GM12872 (cell line): ENCODE data around the gene SUV39H2.

Experiments used
- CTCF ChIP-seq: IDR thresholded peaks from 3 replicates; pipeline ENCODE4 v1.5.1; 2011; ENCODE audit warnings: low read depth, mild to moderate bottlenecking, low read length, moderate library complexity; ENCODE audit not compliant: insufficient read depth

The SUV39H2 gene

GRCh38 chr10:14949291-14949690 is 70.6 kb downstream of the SUV39H2 start:
- no peak for TF ChIP-seq CTCF

- TF ChIP-seq CTCF = no peak
These were observed 74.3 kb downstream of the SUV39H2 start for GRCh38 chr10:14952851-14953423.

GRCh38 chr10:14953424-14954000 is 74.8 kb downstream of the SUV39H2 start:
- peak; percentile 13; the same call in 1 of the 3 replicates for TF ChIP-seq CTCF
